HG02884 (cell line): ENCODE data around the gene PHKB.

Source experiments
- ATAC-seq: cut with Tn5 transposase; IDR thresholded peaks from one replicate; pipeline ENCODE4 v1.9.1; 2021; ENCODE audit warnings: mild to moderate bottlenecking, moderate library complexity; ENCODE audit not compliant: unreplicated experiment

The PHKB gene

GRCh38 chr16:47722046-47722445 is 260.9 kb downstream of the PHKB start:
- ATAC-seq: no peak

- ATAC-seq: no peak
Observed at GRCh38 chr16:47724115-47724785, 263.1 kb downstream of the PHKB start.

GRCh38 chr16:47725188-47725695 is 264.1 kb downstream of the PHKB start:
- ATAC-seq: no peak

GRCh38 chr16:47726031-47726675 is 265.0 kb downstream of the PHKB start:
- no peak for ATAC-seq

GRCh38 chr16:47727131-47727530 is 266.0 kb downstream of the PHKB start:
- no peak for ATAC-seq

- no peak for ATAC-seq
Observed at GRCh38 chr16:47728205-47728604, 267.1 kb downstream of the PHKB start.

- no peak for ATAC-seq
Observed at GRCh38 chr16:47729701-47730100, 268.6 kb downstream of the PHKB start.

- no peak for ATAC-seq
Observed at GRCh38 chr16:47731252-47731651, 270.1 kb downstream of the PHKB start.

- no peak for ATAC-seq
Observed at GRCh38 chr16:47732122-47732521, 271.0 kb downstream of the PHKB start.

- no peak for ATAC-seq
Observed at GRCh38 chr16:47732523-47733111, 271.5 kb downstream of the PHKB start.

- no peak for ATAC-seq
Observed at GRCh38 chr16:47734081-47734857, 273.1 kb downstream of the PHKB start.

GRCh38 chr16:47734987-47735594 is 274.0 kb downstream of the PHKB start:
- no peak for ATAC-seq

- ATAC-seq: no peak
Observed at GRCh38 chr16:47750371-47750770, 289.2 kb downstream of the PHKB start.
